OCI-LY3 (cell line): ENCODE data around the gene AGBL4.

Experiments used
- CTCF ChIP-seq: fragments of 200-600, 300-600 bp; sonication (generic); IDR thresholded peaks from 2 replicates; pipeline ENCODE4 v1.5.1; 2014; ENCODE audit warnings: antibody characterized with exemption, low read length, low read depth
- EZH2phosphoT487 ChIP-seq: fragments of 200-600 bp; shearing (Covaris generic); IDR thresholded peaks from 2 replicates; pipeline ENCODE4 v1.6.1; 2018; ENCODE audit warnings: antibody characterized with exemption, mixed run types, low read depth

- TF ChIP-seq CTCF (no peak), EZH2phosphoT487 (no peak)
Measured at GRCh38 chr1:49435291-49435690, 588.5 kb downstream of the AGBL4 start.
